Astrocyte of the spinal cord (primary cell): ENCODE results near the gene ADGRF1.

Experiments
- DNase-seq: peaks from one replicate; pipeline ENCODE4 v3.0.0; 2011; ENCODE audit warnings: low read depth, low spot score
- H3K4me3 ChIP-seq: 2 replicates; pipeline ENCODE4 v1.5.1; 2011; ENCODE audit warnings: low read depth, mild to moderate bottlenecking, low read length, moderate library complexity
- in situ Hi-C: cut with HindIII; loops from 2 replicates; pipeline ENCODE4 v1.10.0; 2017; ENCODE audit warnings: low sequenced_read_pairs
- TF ChIP-seq, protein P1 (sequence below): IDR thresholded peaks from 2 replicates; pipeline ENCODE4 v1.5.1; 2012; ENCODE audit warnings: low read depth, mild to moderate bottlenecking, low read length, inconsistent platforms

ADGRF1 gene

DNA sequence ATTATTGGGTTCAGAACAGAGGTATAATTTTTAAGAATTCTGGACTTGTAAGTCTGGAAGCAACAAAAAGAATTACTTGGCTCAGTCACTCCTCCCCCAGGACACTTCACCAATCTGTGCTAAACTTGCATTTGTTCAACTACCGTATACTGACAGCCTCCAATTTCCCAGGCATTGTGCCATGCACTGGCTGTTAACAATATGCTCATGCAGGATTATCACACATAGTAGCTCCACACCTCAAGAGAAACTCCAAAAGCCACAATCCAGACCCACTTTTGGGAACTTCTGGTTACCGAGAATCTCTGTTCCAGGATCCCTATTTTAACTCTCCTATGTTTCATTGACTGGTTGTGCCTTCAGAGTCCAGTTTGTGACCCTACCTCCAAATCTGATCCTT, 7.7 kb downstream of the ADGRF1 start:
- in situ Hi-C loops, result no loop called here
- TF ChIP-seq, protein P1, sequence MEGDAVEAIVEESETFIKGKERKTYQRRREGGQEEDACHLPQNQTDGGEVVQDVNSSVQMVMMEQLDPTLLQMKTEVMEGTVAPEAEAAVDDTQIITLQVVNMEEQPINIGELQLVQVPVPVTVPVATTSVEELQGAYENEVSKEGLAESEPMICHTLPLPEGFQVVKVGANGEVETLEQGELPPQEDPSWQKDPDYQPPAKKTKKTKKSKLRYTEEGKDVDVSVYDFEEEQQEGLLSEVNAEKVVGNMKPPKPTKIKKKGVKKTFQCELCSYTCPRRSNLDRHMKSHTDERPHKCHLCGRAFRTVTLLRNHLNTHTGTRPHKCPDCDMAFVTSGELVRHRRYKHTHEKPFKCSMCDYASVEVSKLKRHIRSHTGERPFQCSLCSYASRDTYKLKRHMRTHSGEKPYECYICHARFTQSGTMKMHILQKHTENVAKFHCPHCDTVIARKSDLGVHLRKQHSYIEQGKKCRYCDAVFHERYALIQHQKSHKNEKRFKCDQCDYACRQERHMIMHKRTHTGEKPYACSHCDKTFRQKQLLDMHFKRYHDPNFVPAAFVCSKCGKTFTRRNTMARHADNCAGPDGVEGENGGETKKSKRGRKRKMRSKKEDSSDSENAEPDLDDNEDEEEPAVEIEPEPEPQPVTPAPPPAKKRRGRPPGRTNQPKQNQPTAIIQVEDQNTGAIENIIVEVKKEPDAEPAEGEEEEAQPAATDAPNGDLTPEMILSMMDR, result no peak
- peak; percentile 52 for DNase-seq
- no peak overlapping the region for H3K4me3 ChIP-seq

DNA sequence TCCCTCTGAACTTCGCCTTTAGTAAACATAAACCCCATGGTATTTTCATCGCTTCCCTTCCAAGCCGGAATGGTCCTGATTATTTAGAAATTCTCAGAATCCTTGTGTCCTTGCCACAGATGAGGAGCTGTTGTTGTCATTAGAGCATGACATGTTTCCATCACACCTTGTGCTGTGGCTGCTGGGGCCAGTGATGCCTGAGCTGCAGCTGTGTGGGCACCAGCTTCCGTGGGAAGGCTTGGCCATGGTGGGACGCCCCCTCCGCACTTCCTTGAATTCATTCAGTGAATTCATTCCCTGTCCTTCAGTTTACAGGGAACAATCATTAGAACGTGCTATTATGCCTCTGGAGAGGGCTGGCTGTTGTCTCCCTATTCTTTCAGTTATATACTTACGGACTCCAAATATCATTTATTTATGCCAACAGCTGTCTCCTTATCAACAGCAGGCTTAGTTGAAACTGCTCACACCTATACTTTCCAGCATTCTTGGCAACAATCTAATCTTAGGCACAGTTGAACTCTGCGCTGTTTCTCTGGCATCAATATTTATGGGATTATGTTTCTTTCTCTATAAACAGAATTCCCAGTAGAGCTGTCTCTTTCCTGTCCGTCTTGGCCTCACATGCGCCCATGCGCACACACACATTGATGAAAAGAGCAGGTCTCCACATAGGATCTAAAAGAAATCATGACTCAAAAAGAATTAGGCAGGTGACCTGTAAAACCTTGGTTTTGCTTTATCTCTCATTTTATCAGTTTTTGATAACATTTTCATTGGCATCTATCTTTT, 9.0 kb downstream of the ADGRF1 start:
- in situ Hi-C loops, result no loop called here
- no peak overlapping the region for H3K4me3 ChIP-seq
- TF ChIP-seq, protein P1, result no peak
- no peak for DNase-seq

DNA sequence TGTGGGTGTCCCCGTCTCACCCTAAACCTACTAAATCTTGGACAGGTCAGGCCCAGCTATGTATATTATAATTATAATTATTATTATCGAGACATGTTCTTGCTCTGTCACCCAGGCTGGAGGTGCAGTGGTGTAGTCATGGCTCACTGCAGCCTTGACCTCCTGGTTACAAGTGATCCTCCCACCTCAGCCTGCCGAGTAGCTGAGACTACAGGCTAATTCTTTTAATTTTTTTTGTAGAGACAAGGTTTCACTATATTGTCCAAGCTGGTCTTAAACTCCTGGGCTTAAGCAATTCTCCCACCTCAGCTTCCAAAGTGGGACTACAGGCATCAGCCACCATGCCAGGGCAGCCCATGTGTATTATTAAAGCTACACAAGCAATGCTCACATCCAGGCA, 10.5 kb downstream of the ADGRF1 start:
- in situ Hi-C loops, result no loop called here
- no peak for DNase-seq
- no peak overlapping the region for H3K4me3 ChIP-seq
- TF ChIP-seq, protein P1, result no peak

DNA sequence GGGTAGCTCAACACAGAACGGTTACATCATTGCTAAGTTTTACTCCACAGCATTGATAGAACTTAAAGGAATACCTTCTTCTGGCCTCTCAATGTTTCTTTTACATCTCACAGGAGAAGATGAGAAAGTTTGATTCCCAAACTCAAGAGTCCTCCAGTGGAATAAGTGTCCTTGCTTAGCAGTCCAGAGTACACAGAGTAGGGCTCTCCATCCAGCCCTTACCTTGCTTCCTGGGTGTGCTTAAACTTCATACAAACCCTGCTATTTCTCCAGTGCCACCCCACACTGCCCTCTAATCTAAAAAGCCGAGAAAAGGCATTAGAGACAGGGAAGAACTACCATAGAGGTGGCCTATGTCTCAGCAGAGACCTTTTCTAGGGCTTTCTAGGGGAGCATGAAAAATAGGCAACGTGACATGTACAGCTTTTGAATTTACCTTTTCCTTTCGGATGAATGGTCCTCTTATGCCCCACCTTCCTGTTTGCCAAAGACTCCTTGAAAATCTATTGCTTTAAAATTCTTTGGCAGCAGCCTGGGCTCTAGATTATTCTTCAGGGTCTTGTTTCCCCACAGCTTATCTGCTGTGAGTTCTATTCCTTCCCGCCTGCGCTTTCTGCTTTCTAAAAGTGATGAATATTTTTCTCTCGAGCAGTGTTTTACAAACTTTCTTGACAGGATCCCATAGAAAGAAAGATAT, 12.1 kb downstream of the ADGRF1 start:
- in situ Hi-C loops, result no loop called here
- TF ChIP-seq, protein P1, result no peak
- DNase-seq, result no peak
- H3K4me3 ChIP-seq, result no peak overlapping the region

DNA sequence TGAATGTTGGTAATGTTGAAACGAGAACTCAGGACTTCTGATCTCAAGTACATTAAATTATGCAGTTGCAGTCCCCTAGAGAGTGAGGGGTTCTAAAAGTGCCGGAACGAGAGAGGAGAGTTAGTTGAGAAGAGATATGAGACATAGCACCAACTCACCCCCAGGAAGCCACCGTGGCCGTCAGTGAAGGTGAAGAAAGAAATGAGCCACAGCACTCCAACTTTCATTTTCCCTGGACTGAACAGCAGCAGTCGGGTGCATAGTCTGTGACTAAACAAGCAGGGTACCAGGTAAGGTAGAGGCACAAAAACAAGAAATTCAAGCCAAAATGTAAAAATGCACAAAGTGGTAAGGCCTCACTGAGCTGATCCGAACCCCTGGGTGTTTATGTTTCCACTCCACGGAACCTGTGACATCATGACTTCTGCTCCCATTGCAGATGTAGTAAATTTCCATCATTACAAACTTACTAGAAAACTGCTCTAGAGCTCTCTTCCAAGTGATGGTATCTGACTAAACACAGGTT, 13.2 kb downstream of the ADGRF1 start:
- H3K4me3 ChIP-seq, result no peak overlapping the region
- TF ChIP-seq, protein P1, result no peak
- DNase-seq, result no peak
- in situ Hi-C loops, result no loop called here

DNA sequence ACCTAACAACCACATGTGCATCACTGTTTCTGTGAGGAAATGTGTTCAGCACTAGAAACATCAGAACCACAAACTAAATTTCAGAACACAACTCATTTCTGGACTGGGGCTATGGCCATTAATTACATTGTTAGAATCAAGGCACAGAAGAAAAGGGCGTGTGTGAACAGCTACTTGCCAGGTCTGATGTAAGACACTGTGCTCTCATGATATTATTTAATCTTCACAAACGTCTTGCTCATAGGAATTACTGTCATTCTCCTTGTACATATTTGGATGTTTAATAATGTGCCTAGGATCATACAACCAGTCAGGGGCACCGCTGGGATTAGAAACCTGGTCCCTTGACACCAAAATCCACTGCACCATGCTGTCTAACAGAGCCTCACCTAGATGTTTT, 14.8 kb downstream of the ADGRF1 start:
- DNase-seq, result no peak
- no peak overlapping the region for H3K4me3 ChIP-seq
- TF ChIP-seq, protein P1, result no peak
- in situ Hi-C loops, result no loop called here
